GM21367 (cell line): ENCODE measurements around the gene MYADML2.
"Not testable (repeated sequence)": the region's sequence is repeated elsewhere in the genome, so short reads cannot be mapped to it uniquely, and the experiment has no call there.

Experiments
- ATAC-seq: cut with Tn5 transposase; IDR thresholded peaks from one replicate; pipeline ENCODE4 v1.9.1; 2021; ENCODE audit not compliant: unreplicated experiment

Gene MYADML2

DNA sequence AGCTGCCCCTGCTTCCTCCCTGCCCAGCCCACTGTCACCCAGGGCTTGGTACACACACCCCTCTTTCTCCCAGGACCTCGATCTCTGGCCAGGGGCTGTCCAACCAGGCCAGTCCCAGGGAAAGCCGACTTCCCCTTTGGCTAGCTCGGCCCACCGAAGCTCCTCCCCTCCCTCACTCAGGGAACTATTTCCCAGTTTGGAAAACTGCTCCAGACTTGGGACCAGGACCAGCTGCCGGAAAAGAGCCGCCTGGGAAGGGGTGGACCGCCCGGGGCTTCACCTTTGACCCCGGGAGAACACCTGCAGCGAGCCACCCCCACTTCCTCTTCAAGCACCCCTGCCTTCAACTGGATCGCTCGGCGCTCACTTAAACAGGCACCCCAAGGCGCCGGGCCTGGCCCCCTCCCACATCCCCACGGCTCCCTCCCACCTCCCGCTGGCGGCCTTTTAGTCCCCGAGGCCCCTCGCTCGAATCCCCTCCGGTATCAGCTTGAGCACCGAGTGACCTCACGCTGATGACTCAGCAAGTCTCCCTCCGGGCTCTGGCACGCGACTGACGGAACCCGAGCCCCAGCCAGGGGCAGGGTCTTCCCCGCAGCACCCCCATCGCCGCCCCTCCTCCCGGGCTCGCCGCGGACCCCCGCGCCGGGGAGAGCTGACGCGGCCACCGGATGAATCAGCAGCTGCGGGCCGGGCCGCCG lies 20.4 kb downstream of the MYADML2 start:
- ATAC-seq, result no peak

DNA sequence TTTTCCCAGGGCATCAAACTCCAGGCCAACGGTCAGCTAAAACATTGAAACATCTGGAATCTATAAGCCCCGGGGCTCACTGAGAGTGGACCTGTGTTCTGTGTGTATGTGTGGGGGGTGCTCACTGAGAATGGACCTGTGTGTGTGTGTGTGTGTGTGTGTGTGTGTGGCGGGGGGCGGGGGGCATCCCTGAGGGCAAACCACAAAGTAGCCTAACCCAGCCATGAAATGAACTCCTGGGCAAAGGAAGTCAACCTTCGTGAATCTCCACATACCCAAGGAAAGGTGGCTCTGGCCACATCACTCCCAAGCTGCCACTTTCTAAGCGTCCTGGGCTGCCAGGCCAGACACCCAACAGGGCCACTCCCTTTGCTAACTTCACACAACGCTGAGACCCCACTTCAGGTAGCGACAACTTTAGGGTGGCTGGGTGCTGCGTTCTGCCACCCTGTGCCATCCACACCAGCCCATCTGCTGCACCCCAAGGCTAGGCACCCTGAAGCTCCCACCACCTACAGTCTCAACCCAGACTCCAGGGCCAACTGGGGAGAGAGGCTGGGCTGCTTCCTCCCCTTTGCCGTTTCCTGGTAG lies 21.1 kb downstream of the MYADML2 start:
- no peak for ATAC-seq

GRCh38 chr17:81924557-81925532 lies 22.2 kb downstream of the MYADML2 start:
- no peak for ATAC-seq

DNA sequence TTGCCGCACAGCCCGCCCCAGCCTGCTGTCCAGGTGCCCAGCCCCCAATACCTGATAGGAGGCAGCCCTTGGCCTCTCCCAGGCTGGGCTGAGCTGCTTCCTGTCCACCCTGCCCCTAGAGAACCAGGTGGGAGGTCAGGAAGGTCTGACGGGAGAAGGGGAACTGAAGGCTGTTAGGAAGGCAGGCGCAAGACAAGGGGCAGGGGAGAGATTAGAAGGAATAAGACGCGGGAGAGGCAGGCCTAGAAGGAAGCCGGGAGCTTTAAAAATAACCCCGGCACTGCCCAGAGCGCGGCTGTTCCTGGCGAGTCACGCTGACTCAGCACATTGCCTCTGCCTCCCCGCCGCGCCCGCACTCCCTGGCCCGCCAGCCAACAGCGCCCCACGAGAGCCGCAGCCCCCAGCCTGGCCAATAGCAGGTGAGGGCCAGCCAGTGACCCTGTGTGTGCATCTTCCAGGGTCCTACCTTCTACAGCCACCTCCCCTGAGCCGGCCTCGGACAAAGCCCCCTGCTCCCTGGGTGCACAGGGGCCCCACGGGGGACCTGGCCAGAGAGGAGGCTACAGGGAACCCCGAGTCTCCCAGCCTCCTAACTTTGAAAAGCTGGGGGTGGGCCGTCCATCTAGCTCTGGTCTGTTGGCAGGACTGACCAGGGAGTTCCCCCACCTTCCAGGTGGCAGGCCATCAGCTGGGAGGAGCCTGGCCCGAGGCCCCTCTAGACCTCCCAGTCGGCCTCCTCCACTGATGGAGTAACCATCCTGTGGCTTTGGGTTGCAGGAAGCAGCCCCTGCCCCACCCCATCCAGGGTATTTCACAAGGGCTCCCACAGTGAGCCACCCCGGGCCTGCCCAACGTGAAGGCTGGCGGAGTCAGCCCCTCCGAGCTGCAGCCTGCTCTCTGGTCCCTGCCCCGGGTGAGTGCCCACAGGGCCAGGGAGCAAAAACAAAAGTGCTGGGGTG lies 23.5 kb downstream of the MYADML2 start:
- ATAC-seq, result no peak

DNA sequence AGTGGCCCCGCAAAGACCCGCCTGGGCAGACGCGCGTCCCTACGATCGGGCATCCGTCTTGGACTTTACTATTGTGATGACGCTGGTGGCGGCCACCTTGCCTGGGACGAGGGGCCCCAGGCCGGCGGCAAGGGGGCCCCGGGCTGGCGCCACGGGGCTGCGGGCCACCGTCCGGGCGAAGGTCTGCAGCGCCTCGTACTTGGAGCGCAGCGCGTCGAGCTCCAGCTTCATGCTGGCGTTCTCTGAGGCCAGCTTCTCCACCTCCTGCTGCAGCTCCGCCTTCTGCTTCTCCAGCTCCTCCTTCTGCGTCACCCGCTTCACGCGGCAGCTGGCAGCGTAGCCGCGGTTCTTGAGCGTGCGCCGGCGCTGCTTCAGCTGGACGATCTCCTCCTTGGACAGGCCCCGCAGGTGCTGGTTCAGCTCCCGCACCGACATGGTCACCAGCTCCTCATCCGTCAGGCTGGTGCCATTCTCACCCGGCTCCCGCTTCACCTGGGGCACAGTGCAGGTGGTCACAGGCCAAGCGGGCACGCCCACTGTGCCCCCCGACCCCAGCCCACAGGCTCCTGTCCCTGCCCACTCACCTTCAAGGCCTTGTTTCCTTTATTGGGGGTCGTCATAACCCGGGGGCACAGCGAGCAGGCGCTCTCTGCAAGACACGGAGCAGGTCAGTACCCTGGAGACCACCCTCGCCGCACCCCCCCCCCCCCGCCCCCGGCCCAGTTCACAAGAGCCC lies 24.3 kb downstream of the MYADML2 start:
- no peak for ATAC-seq

DNA sequence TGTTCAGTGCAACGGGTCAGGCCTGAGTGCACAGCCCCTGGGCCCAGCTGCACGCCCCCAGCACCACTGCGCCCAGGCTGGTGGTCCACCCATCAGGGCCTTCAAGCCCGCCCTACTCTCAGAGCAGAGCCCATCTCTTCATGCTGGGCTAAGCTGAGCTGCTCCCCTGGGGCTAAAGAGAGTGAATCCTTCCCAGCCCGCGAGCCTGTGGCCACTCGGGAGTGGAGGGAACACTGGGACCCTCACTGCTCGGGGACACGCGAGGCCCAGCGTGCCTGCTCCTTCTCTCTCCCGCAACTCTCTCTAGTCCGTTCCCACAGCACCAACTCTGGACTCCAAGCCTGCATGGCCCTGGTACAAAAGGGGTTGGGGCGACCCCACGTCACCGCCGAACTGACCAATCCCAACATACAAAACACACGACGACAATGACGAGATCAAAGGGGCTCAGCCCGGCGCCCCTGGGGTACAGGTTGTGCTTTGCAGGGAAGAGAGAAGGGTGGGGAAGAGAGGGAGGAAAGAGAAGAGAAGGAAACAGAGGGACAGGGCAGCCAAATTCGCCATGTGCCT lies 25.0 kb downstream of the MYADML2 start:
- no peak for ATAC-seq

GRCh38 chr17:81921537-81921862 lies 25.5 kb downstream of the MYADML2 start:
- no peak for ATAC-seq

- ATAC-seq, result no peak
These were observed 26.2 kb downstream of the MYADML2 start for GRCh38 chr17:81920612-81921536.

DNA sequence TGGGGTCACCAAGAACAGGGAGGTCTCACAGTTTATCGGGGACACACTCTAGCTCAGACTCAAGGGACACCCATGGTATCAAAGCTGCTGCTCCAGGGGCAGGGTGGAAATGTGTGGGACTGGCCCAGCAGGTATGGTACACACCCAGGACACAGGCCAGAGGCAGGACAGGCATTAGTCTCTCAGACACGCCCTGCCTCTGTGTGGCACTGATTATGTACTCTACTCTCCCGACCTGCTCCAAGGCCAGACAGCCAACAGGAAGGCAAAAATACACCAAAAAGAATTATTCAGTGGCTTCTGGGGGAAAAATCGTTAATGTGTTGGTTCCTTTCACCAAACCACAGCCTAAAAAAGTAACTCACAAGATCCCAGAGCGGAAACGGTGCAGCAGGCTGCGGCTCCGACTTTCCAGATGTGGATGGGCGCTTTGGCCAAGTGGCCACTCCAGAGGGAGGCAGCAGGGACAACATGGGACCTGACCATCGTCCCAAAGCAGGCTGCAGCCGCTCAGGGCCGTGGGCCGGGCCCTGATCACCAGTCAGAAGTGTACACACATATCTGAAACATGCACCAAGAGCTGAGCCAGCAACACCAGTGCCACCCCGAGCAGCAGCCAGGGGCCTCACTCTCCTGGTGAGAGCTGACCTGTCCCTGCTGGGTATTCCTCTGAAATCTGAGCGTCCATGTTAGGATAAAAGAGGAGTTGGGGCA lies 28.0 kb downstream of the MYADML2 start:
- no peak for ATAC-seq

- not testable (repeated sequence) for ATAC-seq
These were observed 28.7 kb downstream of the MYADML2 start for GRCh38 chr17:81918333-81918669.

GRCh38 chr17:81917565-81918332 lies 29.3 kb downstream of the MYADML2 start, which contains the start of gene SIRT7:
TSS of gene SIRT7 (minus strand) at chr17:81918176. CDS start at chr17:81918131, 45 bp downstream.
- no peak for ATAC-seq

GRCh38 chr17:81916234-81917001 lies 30.6 kb downstream of the MYADML2 start:
- ATAC-seq, result no peak

DNA sequence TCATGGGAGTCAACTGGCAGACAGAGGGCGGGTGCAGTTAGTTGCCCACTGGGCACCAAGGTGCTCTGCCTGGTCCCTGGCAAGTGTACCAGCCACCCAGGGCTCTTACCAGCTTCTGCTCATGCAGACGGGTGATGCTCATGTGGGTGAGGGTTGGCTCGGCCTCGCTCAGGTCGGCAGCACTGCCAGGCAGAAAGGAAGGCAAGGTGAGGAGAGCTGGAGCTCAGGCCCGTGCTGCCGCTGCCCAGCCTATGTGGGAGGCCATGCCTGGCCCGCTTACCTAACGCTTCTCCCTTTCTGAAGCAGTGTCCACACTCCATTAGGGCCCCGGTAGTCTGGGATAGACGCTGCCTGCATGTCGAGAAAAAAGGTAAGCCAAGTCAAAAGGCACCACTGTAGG lies 31.7 kb downstream of the MYADML2 start:
- ATAC-seq, result no peak

DNA sequence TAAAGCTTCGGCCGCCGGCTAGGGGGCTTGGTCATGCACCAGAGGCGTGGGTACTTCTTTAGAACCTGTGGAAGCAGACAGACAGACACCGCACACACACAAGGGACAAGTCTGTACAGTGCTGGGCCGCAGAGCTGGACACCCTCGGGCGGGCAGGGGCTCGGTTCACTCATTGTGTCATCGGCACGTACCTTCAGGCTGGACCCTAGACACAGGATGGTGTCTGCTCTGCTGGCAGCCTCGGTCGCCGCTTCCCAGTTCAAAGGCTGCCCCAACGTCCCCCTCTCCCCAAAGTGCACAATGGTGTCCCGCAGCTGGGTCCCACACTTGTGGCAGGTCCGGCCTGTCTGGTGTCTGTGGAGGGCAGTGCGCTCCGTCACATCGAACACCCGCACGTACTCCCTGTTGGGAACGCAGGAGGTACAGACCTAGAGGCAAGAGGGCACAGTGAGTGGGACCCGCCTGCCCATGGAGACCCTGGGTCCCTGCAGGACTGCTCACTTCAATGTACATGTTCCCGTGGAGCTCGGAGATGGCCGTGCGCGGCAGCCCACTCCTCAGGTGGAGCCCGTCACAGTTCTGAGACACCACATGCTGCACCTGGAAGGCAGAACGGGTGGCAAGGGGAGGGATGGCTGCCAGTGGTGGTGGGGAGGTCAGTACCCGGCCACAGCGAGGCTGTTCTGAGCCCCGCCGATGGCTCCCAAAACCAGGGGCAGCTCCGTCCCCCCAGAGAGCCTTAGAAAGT lies 32.8 kb downstream of the MYADML2 start:
- no peak for ATAC-seq

DNA sequence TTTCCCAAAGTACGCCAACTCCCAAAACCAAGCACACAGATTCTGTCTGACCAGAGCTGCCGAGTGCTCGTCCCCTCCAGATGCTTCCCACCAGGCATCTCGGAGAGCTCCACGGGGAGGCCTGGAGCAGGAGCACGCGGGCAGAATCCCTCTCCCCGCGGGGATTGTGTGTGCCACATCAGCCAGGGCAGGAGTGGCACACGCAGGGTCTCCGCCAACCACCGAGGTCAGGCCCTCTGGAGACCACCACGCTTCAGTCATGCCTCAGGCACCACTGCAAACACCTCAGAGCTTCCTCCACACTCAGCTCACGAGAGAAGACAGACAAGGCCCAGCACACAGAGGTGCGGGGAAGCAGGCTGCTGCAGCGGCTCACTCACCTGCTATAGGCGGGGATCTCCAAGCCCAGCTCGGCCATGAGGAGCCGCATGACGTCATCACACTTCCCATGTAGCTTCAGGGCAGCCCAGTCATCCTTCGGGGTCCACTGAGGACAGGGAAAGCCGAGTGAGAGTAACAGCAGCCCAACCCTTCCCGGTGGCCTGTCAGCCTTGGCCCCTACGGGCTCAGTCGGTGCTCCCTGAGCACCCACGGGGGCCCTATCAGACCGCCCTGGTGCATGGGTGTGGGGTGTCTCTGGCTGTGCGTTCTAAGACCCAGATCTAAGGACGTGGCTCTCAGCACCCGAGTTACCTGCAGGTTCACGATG lies 33.5 kb downstream of the MYADML2 start:
- no peak for ATAC-seq
